Measurements from ENCODE around the gene KIF2A.

DNA sequence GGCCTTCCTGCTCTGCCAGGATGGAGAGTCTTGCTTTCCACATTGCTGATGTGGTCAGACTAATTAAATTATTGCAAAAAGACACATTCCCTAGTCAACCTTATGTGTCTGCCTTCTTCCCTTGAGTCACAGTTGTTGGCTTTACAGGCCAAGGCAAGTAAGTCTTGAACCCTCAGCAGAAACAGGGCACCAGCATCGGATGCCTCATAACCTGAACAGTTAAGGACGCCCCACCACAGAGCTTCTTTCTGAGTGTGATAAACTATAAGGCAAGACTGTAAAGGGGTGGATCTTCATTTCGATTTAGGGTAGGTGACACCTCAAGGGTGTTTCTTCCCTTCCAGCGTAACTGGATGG is 670 bp upstream of the KIF2A start:
- TF ChIP-seq, protein P1, sequence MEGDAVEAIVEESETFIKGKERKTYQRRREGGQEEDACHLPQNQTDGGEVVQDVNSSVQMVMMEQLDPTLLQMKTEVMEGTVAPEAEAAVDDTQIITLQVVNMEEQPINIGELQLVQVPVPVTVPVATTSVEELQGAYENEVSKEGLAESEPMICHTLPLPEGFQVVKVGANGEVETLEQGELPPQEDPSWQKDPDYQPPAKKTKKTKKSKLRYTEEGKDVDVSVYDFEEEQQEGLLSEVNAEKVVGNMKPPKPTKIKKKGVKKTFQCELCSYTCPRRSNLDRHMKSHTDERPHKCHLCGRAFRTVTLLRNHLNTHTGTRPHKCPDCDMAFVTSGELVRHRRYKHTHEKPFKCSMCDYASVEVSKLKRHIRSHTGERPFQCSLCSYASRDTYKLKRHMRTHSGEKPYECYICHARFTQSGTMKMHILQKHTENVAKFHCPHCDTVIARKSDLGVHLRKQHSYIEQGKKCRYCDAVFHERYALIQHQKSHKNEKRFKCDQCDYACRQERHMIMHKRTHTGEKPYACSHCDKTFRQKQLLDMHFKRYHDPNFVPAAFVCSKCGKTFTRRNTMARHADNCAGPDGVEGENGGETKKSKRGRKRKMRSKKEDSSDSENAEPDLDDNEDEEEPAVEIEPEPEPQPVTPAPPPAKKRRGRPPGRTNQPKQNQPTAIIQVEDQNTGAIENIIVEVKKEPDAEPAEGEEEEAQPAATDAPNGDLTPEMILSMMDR (IDR thresholded peaks at IDR 0.05; ENCODE audit: low read length), result no peak
- no peak for TF ChIP-seq EZH2 (IDR thresholded peaks at IDR 0.05; ENCODE audit: borderline replicate concordance, low read length)

Data from OCI-LY1 (cell line).